GM18502 (cell line): Measurements from ENCODE around the gene CHIA.
"Not testable (repeated sequence)": the region's sequence is repeated elsewhere in the genome, so short reads cannot be mapped to it uniquely, and the experiment has no call there.

ENCODE experiments used
- ATAC-seq: cut with Tn5 transposase; IDR thresholded peaks from one replicate; pipeline ENCODE4 v1.9.1; 2021; ENCODE audit warnings: mild to moderate bottlenecking; ENCODE audit not compliant: unreplicated experiment, poor library complexity

The CHIA gene

DNA sequence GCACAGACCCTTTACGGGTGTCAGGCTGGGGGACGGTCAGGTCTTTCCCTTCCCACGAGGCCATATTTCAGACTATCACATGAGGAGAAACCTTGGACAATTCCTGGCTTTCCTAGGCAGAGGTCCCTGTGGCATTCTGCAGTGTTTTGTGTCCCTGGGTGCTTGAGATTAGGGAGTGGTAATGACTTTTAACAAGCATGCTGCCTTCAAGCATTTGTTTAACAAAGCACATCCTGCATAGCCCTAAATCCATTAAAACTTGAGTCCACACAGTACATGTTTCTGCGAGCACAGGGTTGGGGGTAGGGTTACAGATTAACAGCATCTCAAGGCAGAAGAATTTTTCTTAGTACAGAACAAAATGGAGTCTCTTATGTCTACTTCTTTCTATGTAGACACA, 69.6 kb downstream of the CHIA start:
- not testable (repeated sequence) for ATAC-seq

- ATAC-seq = no peak
Observed at GRCh38 chr1:111361761-111362160, 71.1 kb downstream of the CHIA start.

DNA sequence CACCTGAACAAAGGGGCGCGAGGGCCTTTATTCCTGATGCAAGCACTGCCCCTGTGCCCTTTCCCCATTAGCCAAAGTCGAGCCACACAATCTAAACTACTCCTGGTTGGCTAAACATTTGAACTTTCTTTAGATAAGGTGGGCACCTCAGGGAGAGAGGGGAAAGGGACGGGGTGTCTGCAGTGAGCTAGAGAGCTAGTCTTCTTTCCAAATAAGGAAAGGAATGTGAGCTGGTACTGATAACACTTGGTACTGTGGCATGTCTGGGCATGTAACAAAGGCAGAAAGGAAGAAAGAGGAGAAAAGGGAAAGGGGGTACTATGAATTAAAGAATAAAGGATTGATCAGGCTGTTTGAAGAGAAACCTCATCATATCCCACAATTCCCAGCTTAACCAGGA, 74.0 kb downstream of the CHIA start:
- ATAC-seq = no peak

DNA sequence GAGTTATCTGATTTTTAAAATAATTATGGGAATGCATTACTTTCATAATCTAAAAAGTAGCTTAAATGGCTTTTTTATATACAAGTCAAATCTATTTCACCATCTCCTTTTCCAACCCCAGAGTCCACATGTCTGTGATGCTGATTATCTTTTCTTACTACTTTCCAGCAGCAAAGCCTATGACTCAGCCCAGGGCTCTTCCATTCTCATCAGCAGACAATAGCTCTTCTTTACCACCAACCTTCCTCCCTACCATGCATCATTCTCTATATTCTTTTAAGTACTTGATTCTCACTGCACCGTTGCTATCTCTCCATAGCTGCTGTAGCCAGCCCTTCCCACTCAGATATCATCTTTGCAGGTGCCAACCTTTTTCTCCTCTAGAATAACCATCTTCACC, 75.6 kb downstream of the CHIA start:
- ATAC-seq = no peak

DNA sequence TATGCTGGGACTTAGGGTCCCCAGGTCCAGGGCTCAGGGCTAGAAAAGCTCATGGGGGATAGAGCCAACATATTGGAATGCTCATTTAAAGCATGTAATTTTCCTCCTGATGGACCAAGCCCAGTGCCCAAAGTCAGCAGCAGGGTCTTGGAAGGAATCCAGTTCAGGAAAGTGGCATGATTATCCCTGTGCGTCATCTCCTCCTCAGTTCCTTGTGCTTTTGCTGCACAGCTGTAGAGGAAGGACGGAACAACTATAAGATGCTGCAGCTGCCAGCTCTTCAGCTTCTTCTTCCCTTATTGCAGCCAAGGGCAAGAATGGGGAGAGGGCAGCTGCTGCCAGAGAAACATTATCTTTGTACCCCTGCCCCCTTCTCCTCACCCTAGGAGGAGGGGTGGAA, 78.5 kb downstream of the CHIA start:
- ATAC-seq = no peak

- ATAC-seq = no peak
Observed at GRCh38 chr1:111369645-111370044, 79.0 kb downstream of the CHIA start.
